Suppressor macrophage treated with lipopolysaccharide for 1 hour (primary cell): ENCODE measurements around the gene BAD.
"Not testable (repeated sequence)": the region's sequence is repeated elsewhere in the genome, so short reads cannot be mapped to it uniquely, and the experiment has no call there.

Source experiments
- DNase-seq, 3 donors: peaks; one replicate each; pipeline ENCODE4 v3.0.0-alpha.2; 2020 to 2022

Gene BAD

GRCh38 chr11:64314805-64315561 is 30.5 kb upstream of the BAD start:
- DNase-seq: no peak

GRCh38 chr11:64314146-64314804 is 29.8 kb upstream of the BAD start:
- DNase-seq: no peak

GRCh38 chr11:64313491-64314145 is 29.2 kb upstream of the BAD start:
- no peak for DNase-seq

- no peak for DNase-seq
These were observed 28.5 kb upstream of the BAD start for GRCh38 chr11:64312947-64313346.

- DNase-seq: not testable (repeated sequence)
These were observed 23.3 kb upstream of the BAD start for GRCh38 chr11:64307795-64308194.

- DNase-seq: no peak
These were observed 22.6 kb upstream of the BAD start for GRCh38 chr11:64306876-64307622.

- no peak for DNase-seq
These were observed 22.1 kb upstream of the BAD start for GRCh38 chr11:64306563-64306875.

- peak; percentile 53 to 64 (median 63) for DNase-seq
These were observed 21.5 kb upstream of the BAD start for GRCh38 chr11:64305691-64306562.

GRCh38 chr11:64305075-64305690 is 20.7 kb upstream of the BAD start, which contains the start of gene ESRRA:
TSS of gene ESRRA (plus strand) at chr11:64305524. CDS start at chr11:64307180, 1,656 bp downstream.
- DNase-seq: peak; percentile 99 to 100 (median 100)

GRCh38 chr11:64304316-64305072 is 20.0 kb upstream of the BAD start:
- DNase-seq: peak; percentile 95 to 98 (median 96)

- no peak for DNase-seq
These were observed 19.5 kb upstream of the BAD start for GRCh38 chr11:64304032-64304315.

GRCh38 chr11:64303109-64304031 is 18.9 kb upstream of the BAD start:
- peak in 1 of 3 donors; percentile 25 for DNase-seq

- peak in 1 of 3 donors; percentile 21 for DNase-seq
These were observed 15.6 kb upstream of the BAD start, which contains the start of gene CATSPERZ for GRCh38 chr11:64299847-64300648. TSS of gene CATSPERZ (plus strand) at chr11:64300358. CDS start at chr11:64300411, 53 bp downstream.

GRCh38 chr11:64298966-64299846 is 14.7 kb upstream of the BAD start:
- peak; percentile 36 to 65 (median 54) for DNase-seq

GRCh38 chr11:64297699-64298358 is 13.4 kb upstream of the BAD start:
- no peak for DNase-seq

- peak; percentile 37 to 51 (median 45) for DNase-seq
These were observed 12.6 kb upstream of the BAD start for GRCh38 chr11:64296830-64297698.
